ENCODE measurements around the gene MTA3.

Gene MTA3

DNA sequence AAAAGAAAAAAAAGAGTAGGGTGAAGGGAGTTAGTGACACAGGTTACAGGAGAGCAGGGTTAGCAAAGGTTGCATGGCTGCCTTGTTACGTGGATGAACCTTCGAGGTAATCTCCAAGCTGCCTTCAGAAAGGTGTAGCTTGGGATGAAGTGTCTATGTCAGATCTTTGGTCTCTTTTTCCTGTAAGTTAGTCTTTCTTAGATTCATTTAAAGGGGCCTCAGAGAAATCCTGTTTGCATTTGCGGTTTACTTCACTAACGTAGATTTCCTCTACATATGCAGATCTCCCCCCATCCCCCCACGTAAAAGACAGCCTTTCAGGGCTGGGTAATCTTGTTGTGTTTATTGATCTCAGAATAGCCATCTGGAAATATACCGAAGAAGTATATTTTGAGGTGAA is 83.7 kb downstream of the MTA3 start:
- in situ Hi-C loops (cut with MboI; ENCODE audit: low sequenced_read_pairs, unreplicated experiment), result no loop called here
- no peak for DNase-seq (ENCODE audit: low spot score)

GRCh38 chr2:42653039-42653438 is 84.6 kb downstream of the MTA3 start:
- no peak for TF ChIP-seq CTCF (IDR thresholded peaks at IDR 0.05; ENCODE audit: borderline replicate concordance, control extremely low read depth, extremely low read depth, insufficient read depth, missing control alignments)
- no peak for DNase-seq (ENCODE audit: low spot score)
- in situ Hi-C loops (cut with MboI; ENCODE audit: low sequenced_read_pairs, unreplicated experiment), result no loop called here

More for the DNA sequence above, 83.7 kb downstream of the MTA3 start:
- no peak for TF ChIP-seq CTCF (IDR thresholded peaks at IDR 0.05; ENCODE audit: borderline replicate concordance, control extremely low read depth, extremely low read depth, insufficient read depth, missing control alignments)

DNA sequence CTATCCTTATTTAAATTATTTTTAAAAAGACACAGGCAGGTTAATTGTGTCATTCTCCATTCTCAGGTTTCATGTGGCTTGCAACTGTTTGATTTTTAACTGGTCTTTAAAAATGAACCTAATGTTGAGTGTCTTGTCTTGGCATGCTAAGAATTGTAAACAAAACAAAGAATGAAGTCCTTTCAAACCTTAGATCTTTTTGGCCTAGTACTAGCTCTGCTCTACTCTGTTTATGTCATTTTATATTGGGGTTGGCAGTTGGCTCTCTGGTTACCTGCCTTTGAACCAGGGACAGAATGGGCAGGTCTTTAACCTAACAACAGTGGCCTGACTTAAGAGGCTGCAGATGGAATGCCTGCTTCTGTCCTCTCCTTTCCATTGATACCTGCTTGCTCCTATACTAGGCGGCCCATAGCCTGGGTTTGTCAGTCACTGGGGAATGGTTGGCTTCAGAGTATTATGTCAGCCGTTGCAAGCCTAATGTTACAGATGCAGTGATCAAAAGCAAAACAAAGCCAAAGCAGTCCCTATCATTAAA is 85.5 kb downstream of the MTA3 start:
- DNase-seq (ENCODE audit: low spot score), result no peak
- in situ Hi-C loops (cut with MboI; ENCODE audit: low sequenced_read_pairs, unreplicated experiment), result no loop called here
- no peak for TF ChIP-seq CTCF (IDR thresholded peaks at IDR 0.05; ENCODE audit: borderline replicate concordance, control extremely low read depth, extremely low read depth, insufficient read depth, missing control alignments)

- no peak for TF ChIP-seq CTCF (IDR thresholded peaks at IDR 0.05; ENCODE audit: borderline replicate concordance, control extremely low read depth, extremely low read depth, insufficient read depth, missing control alignments)
- no peak for DNase-seq (ENCODE audit: low spot score)
- in situ Hi-C loops (cut with MboI; ENCODE audit: low sequenced_read_pairs, unreplicated experiment), result loop anchor here (5.0 kb wide), 1 partner anchor 151 kb away; no protein-coding TSS in a partner anchor
These were observed 89.9 kb downstream of the MTA3 start for GRCh38 chr2:42658306-42658705.

GRCh38 chr2:42659609-42660008 is 91.2 kb downstream of the MTA3 start:
- in situ Hi-C loops (cut with MboI; ENCODE audit: low sequenced_read_pairs, unreplicated experiment), result loop anchor here (5.0 to 10.0 kb wide), 2 partner anchors 152 to 175 kb away; no protein-coding TSS in a partner anchor
- no peak for DNase-seq (ENCODE audit: low spot score)
- TF ChIP-seq CTCF (IDR thresholded peaks at IDR 0.05; ENCODE audit: borderline replicate concordance, control extremely low read depth, extremely low read depth, insufficient read depth, missing control alignments), result no peak

GRCh38 chr2:42663106-42663780 is 94.8 kb downstream of the MTA3 start:
- in situ Hi-C loops (cut with MboI; ENCODE audit: low sequenced_read_pairs, unreplicated experiment), result loop anchor here (10.0 kb wide), 1 partner anchor 178 kb away; no protein-coding TSS in a partner anchor
- peak; percentile 95 for TF ChIP-seq CTCF (IDR thresholded peaks at IDR 0.05; ENCODE audit: borderline replicate concordance, control extremely low read depth, extremely low read depth, insufficient read depth, missing control alignments)
- peak; percentile 70 for DNase-seq (ENCODE audit: low spot score)

All from GM13976 (cell line).